HPDE6-E6E7 (cell line): ENCODE data around the gene ALKBH7.

Source experiments
- DNase-seq: peaks from one replicate; pipeline ENCODE4 v3.0.0; 2011; ENCODE audit warnings: missing footprints; ENCODE audit errors: extremely low spot score

Gene ALKBH7

DNA sequence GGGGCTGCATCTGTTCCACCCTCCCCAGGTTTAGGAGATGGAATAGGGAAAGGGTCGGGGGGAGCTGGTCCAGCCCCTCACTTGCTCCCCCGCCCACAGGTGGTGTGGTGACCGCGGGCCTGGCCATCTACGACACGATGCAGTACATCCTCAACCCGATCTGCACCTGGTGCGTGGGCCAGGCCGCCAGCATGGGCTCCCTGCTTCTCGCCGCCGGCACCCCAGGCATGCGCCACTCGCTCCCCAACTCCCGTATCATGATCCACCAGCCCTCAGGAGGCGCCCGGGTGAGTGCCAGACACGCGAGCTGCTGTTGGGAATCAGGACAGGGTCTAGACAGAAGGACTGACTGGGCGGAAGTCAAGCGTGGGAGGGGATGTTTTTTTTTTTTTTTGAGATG lies 8.2 kb upstream of the ALKBH7 start:
- DNase-seq: no peak

DNA sequence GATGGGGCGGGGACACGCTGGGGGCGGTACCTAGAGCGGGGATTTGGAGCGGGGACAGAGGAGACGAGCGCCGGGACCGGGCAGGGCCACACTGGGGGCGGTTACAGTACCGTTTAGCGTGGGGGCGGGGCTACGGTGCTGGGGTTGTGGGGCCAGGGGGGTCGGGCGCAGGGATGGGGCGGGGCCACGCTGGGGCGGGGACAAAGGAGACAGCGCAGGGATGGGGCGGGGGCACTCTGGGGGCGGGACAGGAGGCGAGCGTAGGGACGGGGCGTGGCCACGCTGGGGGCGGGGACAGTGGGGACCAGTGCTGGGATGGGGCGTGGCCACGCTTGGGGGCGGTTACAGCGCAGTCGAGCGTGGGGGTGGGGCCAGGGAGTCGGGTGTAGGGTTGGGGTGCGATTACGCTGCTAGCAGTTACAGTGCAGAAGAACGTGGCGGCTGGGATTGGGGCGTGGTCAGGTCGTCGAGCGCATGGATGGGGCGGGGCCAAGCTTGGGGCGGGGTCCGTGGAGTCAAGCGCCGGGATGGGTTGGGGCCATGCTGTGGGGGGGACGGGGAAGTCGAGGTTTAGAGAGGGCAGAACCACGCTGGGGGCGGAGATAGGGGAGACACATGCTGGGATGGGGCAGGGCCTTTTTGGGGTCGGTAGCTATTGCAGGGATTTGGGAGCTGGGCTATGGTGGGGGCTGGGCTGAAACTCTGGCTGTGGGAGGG lies 660 bp downstream of the ALKBH7 start:
- peak; percentile 97 for DNase-seq

DNA sequence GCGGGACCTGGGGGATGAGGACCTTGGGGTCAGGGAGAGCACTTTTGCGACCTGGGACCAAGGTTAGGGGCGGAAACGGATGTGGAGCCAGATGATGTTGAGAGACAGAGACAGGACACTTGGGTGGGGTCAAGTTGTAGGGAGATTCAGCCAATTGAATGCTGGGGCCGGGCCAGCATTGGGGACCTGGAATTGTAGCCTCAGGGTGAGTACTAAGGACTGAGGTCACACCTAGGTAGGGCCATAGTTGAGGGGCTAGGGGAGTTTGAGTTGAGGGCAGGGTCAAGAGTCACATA lies 1.2 kb downstream of the ALKBH7 start:
- DNase-seq: no peak

DNA sequence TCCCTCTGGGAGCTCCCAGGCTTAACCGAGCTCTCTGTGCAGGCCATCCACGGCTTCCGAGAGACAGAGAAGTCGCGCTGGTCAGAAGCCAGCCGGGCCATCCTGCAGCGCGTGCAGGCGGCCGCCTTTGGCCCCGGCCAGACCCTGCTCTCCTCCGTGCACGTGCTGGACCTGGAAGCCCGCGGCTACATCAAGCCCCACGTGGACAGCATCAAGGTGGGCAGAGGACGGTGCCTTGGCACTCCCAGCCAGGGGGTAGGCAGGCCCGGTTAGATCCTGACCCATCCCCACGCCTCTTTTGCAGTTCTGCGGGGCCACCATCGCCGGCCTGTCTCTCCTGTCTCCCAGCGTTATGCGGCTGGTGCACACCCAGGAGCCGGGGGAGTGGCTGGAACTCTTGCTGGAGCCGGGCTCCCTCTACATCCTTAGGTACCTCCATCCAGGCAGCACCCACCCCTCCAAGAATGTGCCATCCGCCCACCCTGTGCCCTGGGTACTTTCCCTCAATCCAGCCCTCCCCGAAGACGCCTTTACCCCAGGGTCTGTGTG lies 1.6 kb downstream of the ALKBH7 start:
- no peak for DNase-seq

DNA sequence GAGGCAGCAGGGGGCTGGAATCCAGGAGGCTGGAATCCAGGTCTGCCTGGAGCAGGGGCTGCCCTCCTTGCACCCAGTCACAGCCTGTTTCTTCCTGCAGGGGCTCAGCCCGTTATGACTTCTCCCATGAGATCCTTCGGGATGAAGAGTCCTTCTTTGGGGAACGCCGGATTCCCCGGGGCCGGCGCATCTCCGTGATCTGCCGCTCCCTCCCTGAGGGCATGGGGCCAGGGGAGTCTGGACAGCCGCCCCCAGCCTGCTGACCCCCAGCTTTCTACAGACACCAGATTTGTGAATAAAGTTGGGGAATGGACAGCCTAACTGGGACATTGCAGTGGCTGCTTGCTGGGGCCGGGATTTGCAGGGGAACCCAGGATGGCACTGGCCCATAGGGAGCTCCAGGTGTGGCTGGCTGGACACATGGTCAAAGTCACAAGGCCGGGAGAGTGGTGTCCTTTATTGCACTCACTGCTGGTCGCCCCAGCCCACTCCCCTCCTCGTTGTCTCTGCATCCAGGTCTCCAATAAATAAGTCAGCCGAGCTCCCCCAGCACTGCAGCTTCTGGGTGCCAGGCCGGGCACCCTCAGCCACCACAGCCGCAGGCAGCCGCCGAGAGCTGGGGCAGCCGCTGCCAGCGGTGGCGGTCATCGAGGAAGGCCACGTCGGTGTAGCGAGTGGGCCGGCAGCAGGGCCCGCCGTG lies 2.3 kb downstream of the ALKBH7 start:
- no peak for DNase-seq

DNA sequence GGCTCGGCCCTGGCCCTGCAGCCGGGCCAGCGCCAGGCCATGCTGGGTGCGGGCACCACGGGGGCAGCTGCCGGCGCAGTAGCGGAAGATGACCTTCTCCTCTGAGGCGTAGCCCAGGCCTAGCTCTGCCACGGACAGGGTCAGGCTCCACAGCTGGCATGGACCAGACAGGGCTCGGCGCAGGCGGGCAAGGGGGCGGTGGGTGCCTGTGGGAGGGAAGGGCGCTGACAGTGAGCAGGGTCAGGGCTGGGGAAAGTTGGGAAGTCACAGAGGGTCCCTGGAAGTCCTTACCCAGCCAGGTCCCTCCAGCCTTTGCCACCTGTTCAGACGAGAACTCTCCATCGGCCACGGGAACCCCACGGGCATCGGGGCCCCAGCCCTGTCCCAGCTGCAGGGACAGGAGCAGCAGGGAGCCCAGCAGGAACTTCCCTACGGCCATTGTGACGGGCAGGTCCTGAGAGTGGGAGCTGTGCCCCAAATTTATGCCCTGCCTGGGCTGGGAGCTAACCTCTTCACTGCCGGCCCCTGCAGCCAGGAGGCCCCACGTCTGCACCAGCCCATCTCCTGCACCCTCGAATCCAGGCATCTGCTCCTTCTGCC lies 2.9 kb downstream of the ALKBH7 start, which contains the start of gene PSPN:
PSPN (minus strand) TSS at position 523 of the 600 bp plus-strand sequence; CDS start at position 439, 84 bp downstream.
- no peak for DNase-seq

DNA sequence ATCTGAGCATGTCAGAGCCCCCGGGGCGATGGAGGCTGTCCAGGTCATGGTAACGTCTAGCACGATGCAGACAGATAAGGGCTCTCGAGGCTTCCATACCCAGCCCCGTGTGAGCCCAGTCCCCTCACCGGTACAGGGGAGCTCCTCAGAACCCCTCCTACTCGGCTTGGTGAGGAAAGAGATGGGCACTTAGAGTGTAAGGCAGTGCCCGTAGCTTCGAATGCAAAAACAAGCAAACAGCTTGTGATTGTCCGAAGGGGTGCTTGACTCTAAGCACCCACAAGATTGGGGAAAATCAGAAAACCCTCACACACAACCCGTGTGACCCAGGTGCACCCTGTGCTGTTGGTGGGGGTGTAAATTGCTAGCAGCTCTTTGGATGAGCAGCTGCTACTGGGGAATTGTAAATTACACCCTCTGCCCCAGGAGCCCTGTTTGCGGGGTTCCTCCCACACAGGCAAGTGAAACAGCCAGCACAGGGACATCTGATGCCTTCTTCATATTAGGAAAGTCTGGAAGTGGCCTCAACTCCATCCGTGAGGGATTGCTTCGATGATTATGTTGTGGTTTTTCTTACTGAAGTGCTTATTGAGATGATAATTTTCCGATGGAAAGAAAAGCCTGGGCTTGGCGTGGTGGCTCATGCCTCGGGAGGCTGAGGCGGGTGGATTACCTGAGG lies 4.1 kb downstream of the ALKBH7 start:
- DNase-seq: no peak

DNA sequence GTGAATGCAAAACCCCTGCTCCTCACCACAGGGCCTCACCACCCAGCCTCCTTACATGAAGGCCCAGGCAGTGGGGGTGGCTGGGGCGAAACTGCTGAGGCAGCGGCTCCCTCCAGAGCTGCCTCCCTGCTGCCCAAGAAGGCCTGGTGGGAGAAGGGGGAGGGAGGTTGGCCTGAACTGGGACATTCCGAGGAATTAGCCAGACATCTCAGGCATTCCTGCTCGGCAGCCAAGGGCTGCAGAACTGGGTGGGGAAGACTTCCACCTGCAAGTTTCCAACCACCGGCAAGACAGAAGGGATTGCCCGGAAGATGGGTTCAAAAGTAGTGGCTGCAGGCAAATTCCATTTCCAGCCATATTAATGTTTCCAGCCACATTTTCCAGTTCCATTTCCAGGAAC lies 5.4 kb downstream of the ALKBH7 start:
- no peak for DNase-seq

DNA sequence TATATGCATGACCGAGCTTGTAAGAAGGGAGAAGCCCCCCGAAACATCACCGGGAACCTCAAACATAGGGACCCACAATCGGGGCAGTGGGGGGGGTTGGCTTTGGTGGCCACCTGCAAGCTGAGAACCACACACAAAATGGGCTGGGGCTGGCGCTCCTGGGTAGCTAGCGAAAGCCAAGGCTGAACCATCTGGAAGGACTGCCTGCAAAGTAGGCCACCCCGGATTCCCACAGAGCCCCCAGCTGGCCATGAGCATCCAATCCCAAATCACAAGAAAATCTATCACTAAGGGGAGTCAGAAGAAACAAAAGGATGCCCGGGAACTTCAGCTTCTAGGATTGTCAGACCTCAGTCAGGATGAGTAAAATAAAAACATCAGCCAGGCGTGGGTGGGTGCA lies 5.9 kb downstream of the ALKBH7 start:
- DNase-seq: no peak

DNA sequence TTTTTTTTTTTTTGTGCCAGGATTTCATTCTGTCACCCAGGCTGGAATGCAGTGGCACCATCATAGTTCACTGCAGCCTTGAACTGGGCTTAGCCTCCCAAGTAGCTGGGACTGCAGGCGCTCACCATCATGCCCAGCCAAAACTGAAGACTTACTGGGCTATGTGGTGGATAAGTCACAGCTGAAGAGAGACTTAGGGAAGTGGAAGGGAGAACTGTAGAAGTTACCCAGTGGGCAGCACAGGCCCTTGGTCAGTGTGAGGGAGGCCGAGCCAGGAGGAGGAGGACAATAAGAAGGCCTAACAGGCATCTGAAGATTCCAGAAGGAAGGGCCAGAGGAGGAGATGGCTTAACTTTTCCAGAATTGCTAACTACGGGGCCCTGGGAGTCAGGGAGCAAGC lies 7.2 kb downstream of the ALKBH7 start:
- no peak for DNase-seq

DNA sequence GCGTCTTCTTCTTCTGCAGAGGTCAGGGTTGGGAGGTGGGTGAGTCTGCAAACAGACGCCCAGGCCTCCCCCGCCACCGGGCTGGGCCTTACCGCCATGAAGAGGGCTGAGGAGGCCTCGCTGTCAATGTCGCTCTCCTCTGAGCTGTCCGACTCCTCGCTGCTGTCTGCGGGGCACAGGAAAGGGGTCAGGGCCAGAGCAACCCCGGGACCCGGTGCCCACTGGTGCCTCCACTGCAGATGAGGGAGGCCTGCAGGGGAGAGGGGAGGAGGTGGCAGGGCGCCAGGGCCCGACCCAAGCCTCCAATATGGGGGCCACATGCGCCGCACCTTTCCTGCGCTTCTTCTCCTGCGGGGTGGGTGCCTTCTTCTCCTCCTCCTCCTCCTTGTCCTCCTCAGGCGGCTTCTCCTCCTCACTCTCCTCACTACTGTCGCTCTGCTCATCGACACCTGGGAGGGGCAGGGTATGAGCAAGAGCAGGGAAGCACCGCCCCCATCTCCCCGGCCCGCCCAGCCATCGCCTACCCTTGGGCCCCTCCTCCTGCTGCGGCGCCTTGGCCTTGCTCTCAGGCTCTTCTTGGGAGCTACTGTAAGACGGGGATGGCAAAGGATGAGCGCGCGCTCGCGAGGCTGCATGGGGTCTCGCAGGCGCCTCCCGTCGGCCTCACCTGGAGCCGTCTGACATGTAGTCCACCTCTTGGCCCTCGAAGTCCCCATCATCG lies 8.6 kb downstream of the ALKBH7 start:
- DNase-seq: no peak

DNA sequence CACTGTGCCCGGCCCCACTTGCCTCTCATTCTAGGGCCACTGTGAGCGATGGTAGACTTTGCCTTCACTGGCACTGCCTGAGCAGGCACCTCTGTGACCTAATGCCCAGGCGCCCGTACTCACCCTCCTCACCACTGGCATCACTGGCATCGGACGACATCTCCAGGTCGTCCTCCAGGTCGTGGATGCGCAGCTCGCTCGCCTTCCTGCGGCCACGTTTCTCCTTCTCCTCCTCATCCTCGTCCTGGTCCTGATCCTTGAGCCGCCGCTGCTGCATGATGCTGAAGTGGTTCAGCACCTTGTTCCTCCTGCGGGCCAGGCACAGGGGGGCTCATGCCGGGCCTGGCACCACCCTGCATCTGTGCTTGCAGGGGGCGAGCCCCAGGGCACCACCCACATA lies 10.6 kb downstream of the ALKBH7 start:
- no peak for DNase-seq

DNA sequence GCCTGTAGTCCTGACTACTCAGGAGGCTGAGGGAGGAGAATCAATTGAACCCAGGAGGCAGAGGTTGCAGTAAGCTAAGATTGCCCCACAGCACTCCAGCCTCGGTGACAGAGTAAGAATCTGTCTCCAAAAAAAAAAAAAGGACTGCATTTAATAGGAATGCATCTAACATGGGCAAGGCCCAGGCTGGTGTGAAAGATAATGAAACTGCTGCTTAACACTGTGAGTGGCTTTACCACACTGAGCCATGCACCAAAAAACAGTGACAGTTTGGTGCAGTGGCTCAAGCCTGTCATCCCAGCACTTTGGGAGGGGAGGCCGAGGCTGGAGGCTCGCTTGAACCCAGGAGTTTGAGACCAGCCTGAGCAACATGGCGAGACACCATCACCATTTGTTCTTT lies 11.8 kb downstream of the ALKBH7 start:
- DNase-seq: no peak

DNA sequence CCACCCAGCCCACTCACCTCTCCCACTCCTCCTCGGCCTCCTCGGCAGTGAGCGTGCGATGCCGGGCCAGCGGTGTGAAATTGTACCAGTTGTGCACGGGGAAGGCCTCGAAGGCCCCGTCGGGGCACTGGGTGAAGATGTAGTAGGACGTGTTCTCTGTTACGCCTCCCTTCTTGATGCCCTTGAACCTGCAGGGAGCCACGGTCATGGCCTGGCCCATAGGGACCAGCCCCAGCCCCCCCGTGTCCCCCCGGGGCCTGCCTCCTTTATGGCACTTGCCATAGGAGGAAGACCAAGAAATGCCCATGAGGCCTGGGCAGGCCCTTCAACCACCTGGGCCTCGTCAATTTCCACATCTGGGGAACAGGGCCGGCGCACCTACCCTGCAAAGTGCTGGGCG lies 14.8 kb downstream of the ALKBH7 start:
- DNase-seq: no peak

DNA sequence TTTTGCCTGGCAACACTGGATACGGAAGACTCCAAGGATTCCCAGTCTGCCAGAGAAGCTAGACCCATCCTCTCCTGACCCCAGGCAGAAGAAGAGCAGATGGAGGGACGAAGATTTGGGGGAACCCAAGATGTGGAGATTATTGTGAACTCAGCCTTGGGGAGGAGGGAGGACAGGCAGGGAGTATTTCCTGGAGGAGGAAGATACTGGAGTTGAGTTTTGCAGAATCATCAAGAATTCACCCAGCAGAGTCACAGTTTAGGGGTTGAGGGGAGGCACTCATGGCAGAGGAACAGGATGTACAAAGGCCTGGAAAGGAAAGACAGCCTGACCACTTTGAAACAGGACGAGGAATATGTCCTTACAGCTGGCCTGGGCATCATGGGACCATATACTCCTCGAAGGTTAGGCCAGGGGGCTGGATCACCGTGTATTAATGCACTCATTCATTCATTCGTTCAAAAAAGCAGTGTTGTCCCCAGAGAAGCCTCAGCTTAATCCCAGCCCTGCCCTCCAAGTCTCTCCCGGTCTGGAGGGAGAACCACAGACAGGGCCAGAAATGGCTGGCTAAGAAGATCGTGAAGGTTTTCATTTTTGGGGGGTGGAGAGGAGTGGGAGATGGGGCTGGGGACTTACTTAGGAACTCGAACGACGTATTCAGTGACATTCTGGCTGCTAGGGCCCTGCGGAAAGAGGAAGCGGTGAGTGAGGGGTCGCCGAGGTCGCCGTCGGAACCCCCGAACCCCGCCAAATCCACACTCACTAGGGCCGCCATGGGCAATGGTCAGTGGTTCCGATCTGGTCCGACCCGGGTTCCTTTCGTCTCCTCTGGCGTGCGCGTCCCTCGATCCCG lies 19.9 kb downstream of the ALKBH7 start:
- no peak for DNase-seq

DNA sequence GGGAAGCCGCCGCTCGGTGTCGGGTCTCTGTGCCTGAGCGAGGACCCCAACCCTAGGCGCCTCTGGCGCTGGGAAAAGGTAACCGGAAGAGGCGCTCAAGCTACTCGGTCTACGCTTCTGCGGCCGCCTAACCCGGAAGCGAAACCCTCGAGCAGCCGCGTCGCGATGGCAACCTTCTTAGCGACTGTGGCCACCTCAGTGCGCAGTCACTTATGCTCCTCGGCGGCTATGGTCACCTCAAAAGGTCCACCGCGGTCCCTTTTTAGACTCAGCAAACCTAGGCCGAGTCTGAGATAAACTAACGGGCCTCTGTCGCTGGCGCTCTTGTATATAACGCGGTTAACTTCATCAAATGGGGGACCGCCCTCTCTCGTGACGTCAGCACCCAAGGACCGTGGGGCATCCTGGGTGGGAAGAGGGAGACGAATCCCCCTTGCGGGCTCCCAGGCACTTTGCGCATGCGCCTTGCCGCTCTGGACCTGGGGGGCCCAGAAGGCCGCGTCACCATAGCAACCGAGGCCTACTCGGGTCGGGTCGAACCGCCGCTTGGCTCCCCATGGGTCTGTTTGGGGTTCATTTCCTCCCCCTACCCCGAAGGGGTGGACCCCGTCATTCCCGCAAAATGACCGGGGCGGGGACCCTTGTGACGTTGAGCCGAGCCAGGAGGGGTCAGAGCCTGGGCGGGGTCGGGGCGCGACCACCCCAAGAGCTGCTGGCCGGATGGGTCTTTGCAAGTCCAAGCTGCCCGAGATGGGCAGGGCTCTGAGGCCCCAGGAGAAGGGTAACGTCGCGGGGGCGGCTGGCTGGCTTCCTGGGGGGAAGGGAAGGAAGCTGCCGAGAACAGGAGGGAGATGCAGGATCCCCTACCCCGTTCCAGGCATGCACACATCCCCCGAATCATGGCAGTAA lies 20.7 kb downstream of the ALKBH7 start, which contains the start of gene GTF2F1:
GTF2F1 (minus strand) TSS at position 91 of the 909 bp plus-strand sequence. CDS start 169 bp downstream, outside the sequence.
- peak; percentile 97 for DNase-seq

DNA sequence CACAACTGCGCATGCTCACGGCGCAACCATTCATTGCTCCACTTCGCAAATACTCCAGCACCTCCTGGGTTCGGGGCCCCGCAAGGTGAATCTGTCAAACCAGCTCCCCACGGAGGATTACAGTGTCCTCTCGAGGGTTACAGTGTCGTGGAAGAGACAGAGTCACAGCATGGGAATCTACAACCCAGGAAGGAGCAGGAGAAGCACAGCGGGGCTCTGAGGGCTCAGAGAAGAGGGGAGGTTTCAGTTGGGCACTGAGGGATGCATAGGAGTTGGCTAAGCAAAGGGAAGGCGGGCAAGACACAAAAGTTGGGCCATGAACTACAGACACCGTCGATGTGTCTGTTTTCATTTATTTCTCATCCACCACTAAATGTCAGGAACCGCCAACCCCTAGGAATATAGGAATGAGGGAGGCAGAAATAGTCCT lies 21.4 kb downstream of the ALKBH7 start:
- no peak for DNase-seq

DNA sequence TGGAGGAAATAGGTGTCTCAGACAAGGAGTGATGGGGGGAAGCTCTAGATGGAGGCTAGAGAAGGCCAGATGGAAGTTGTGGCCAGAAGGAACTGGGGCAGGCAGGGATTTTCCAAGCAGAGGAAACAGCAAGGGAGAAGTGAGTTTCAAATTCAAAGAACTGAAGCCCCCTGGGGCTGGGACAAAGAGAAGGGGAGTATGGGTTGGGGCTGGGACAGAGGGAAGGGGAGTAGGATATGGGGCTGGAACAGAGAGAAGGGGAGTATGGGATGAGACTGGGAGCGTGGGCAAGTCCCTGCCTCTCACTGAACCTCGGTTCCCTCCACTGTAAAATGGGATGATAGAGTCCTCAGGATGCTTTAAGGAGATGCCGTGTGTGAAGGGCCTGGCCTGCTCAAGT lies 22.2 kb downstream of the ALKBH7 start:
- no peak for DNase-seq

DNA sequence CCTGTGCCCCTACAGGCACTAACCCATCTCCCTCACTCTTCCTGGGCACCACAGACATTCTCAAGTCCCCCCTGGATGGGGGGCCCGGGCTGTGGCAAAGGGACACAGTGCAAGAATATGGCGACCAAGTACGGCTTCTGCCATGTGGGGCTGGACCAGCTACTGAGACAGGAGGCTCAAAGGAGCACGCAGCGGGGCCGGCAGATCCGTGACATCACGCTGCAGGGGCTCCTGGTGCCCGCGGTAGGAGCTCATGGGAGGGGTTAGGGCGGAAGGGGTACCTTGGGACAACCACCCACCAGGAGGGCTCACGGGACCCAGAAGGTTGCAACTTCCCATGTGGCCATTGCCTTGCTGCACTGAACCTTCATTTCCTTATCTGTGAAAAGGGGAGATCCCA lies 23.7 kb downstream of the ALKBH7 start:
- DNase-seq: no peak
